T-helper 2 cell treated with Interferon-gamma antibody and Interleukin-4, amounts not matched to agents 100 ng/mL and 5 ng/mL, for 36 hours (primary cell): ENCODE data around the gene TEAD2. TPM values are rescaled to one million over a fixed set of nuclear protein-coding genes. Genes with fewer than 3 reads are reported as not detected.

ENCODE experiments used
- intact Hi-C: fragments of 100-400 bp; cut with micrococcal nuclease; formaldehyde crosslinking; loops from one replicate; pipeline ENCODE4 v1.15.1; 2023
- total RNA-seq: library from RNA; stranded (reverse); gene quantifications from 2 replicates; pipeline ENCODE4 v1.2.3, GENCODE V29; 2022

The TEAD2 gene
- not detected in 2 replicates for total RNA-seq

DNA sequence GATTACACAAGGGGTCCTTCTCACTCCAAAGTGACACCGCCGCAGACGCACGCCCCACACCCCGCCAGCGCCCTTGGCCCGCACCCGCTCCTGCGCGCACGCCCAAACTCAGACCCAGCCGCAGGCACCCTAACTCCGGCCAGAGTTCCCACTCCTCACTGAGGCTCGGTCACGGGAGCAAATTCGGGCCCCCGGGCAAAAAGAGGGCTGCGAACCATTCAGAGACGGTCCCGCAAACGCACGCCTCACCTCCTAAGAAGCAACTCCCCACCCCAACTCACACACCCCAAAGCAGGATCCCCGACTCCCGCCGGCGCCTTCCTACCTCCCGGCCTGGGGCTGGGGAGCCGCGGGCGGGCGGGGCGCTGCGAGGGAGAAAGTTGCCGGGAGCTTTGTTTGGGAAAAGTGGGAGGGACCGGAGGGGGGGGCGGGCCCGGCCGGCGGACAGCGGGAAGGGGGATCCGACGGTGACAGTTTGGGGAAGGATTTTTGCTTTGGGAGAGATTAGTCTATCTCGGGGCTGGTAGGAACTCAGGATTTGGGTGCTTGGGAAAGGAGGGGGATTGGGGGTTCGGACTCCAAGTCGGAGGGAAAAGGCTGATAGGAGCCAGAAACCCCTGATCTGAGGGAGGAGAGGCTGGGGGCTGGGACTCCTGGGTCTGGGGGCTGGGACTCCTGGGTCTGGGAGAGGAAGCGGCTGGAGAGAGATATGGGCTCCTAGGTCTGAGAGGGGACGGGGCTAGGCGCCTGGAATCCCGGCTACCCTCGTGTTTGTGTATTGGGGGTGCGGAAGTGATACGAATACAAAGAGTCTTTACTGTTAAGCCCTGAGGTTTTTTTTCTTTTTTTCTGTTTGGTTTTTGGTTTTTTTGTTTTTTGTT is at the start of gene TEAD2:
TEAD2 (minus strand) TSS at position 369 of the 881 bp plus-strand sequence. CDS start 2,341 bp downstream, outside the sequence.
- intact Hi-C loops: no loop called here

- intact Hi-C loops: no loop called here
Observed at GRCh38 chr19:49411681-49412326, 49.6 kb upstream of the TEAD2 start.

DNA sequence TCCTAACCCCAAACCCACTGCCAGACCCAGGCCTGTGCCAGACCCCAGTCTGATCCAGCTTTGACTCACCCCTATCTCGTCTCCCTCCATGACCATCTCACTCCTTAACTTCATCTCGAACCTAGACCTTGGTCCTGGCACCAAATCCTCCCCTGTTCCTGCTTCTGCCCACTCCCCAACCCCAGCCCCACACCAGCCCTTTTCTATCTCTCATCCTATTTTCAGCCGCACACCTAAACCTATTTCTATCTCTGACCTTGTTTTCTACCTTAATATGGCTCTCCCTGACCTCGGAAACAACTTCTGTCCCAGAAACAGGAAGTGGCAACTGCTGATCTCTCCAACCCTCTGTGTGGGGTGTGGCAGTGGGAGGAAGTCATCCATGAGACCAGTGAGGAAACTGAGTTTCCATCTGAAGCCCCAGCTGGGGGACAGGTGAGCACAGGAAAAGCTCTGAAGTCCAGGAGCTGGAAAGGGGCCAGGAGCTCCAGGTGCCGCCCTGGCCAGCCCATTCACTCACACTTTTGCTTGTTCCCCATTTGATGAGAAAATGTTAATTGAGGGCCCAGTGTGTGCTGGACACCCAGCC is 47.3 kb upstream of the TEAD2 start:
- intact Hi-C loops: no loop called here

GRCh38 chr19:49408816-49409440 is 46.7 kb upstream of the TEAD2 start:
- intact Hi-C loops: no loop called here

GRCh38 chr19:49407482-49408015 is 45.3 kb upstream of the TEAD2 start:
- intact Hi-C loops: no loop called here

GRCh38 chr19:49407079-49407478 is 44.9 kb upstream of the TEAD2 start:
- intact Hi-C loops: no loop called here

GRCh38 chr19:49403404-49404187 is 41.4 kb upstream of the TEAD2 start:
- intact Hi-C loops: no loop called here

DNA sequence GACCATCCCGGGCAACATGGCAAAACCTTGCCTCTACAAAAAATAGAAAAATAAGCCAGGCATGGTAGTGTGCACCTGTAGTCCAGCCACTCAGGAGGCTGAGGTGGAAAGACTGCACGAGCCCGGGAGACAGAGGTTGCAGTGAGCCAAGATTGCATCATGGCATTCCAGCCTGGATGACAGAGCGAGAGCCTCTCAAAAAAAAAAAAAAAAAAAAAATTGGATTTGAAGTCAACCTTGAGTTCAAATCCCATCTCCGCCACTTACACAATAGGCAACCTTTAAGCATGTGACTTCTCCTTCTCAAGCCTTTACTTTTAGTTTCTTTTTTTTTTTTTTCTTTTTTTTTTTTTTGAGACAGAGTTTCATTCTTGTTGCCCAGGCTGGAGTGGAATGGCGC is 37.8 kb upstream of the TEAD2 start:
- intact Hi-C loops: no loop called here

GRCh38 chr19:49398931-49399330 is 36.7 kb upstream of the TEAD2 start:
- intact Hi-C loops: no loop called here

GRCh38 chr19:49398001-49398615 is 35.9 kb upstream of the TEAD2 start:
- intact Hi-C loops: no loop called here

GRCh38 chr19:49396738-49397505 is 34.7 kb upstream of the TEAD2 start:
- intact Hi-C loops: no loop called here

DNA sequence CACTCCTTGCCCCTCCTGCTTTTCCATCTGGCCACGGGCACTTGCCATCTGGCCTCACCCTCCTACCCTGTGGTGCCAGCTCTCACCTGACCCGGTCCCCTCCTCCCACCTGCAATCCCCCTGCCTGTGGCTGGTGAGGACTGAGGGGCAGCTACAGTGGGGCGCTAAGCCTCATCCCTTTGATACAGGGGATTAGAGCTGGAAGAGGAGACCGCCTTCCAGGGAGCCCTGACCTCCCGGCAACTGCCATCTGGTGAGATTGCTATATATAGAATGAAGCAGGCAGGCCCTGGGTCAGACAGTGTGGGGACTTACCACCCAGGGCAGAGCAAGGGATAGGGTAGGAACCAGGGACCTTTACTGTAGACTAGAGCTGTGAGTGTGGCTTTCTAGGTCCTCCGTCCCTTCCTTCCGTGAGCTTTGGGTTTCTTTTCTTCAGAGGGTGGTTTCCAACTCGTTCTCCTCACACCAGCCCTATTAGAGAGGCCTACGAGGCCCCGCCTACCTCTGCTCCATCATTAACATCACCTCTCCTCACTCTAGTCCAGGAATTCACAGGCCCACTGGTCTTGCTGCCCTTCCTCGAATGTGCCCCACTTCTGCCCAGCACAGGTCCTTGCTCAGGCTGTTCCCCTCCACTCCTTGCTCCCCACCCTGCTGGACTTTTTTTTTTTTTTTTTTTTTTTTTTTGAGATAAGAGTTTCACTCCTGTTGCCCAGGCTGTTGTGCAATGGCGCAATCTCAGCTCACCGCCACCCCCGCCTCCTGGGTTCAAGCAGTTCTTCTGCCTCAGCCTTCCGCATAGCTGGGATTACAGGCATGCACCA is 33.6 kb upstream of the TEAD2 start:
- intact Hi-C loops: no loop called here

DNA sequence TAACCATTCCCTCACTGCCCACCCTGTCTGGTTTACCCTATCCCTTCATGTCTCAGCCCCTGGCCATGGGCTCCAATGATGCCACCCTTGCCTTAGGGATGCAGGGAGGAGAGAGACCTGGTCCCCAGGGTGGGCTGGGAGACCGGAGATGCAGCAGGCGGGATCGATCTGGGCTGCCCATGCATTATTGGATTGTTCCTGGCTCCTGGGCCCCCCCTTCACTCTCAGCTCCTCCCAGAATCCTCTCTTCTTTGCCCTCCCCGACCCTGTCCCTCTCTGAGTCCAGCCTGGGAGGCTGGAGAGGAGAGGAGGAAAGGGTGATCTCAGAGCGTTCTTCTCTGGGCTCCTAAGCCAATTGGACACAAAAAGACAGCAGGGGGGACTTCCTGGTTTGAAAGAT is 31.7 kb upstream of the TEAD2 start:
- intact Hi-C loops: no loop called here

DNA sequence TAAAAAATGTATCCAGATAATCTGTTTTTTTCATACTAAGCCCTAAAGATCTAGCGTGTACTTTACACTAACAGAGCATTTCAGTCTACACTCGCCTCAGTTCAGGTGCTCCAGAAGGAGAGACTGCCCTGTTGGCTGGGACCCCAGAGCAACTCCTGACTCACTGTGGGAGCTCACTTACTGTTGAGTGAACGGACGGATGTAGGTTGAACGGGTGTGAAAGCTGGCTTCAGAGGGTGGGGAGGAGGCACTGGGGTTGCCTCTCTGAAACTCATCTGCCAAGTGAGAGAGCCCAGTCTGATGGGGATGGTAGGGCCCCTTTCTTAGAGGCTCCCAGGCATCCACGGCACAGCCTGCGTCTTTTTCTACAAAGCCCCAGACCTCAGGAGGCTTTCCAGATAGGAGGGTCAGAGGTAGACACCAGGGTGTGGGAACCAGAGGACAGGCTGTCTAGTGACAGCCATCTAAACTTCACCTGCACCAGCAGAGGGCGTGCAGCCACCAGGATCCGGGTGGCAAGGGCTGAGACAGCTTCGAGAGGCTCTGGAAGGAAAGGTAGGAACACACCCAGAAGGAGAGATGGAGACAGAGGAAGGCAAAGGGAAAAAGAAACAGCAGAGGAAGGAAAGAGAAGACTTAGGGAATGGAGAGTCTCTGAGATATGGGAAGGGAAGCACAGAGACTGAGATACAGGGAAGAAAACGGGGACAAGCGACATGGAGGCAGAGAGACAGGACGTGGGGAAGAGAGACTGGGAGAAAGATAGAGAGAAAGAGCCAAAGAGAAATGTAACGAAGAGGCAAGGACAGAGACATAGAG is 29.6 kb upstream of the TEAD2 start:
- intact Hi-C loops: loop anchor here (1.0 kb wide), 4 partner anchors 39 to 83 kb away; partner anchors contain the start of gene FLT3LG

DNA sequence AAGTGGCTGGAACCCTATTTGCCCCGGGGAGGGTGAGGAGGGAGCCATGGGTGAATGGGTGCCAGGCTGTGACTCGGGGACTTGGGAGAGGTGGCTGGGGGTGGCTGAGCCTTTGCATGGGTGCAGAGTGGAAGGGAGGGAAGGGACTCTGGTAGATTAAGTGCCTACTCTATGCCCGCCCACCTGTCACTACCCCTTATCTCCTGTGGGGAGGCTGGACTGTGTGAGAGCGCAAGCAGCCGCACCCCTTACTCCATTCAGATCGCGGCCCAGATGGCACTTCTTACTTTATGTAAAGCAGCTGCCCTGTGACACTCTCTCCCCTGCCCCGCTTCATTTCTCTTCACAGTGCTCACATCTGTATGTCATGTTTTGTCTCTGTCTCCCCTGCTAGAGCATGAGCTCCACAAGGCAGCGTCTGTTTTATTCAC is 28.7 kb upstream of the TEAD2 start:
- intact Hi-C loops: no loop called here

GRCh38 chr19:49390131-49390928 is 28.1 kb upstream of the TEAD2 start:
- intact Hi-C loops: no loop called here

DNA sequence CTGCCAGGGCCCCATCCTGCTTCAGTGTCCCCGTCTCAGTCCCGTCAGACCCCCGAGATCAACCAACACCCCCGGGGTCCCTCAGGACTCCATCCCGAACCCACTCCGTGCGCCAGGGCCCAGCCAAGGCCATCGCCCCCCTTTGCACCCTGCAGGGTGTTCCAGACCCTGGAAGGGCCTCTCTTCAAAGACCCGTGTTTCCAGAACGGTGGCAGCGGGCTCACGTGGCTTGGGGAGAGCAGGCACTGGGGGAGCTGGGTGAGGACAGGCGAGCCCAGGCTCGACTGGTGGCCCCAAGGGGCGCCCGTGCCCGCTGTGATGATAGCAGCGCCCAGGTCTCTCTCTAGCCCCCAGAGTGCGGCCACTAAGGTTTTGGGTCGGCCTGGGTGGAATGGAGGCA is 27.2 kb upstream of the TEAD2 start:
- intact Hi-C loops: no loop called here
